Pulmonary artery endothelial cell (primary cell): ENCODE results near the gene SNCG. TPM values are rescaled to one million over a fixed set of nuclear protein-coding genes. Genes with fewer than 3 reads are reported as not detected.

ENCODE experiments used
- DNase-seq: peaks from one replicate; pipeline ENCODE4 v3.0.0-alpha.2; 2011; ENCODE audit warnings: low read depth, low spot score
- total RNA-seq: library from RNA; depleted of rRNA; stranded (reverse); fragments of >200 nt; gene quantifications from 2 replicates; pipeline ENCODE4 v1.2.3, GENCODE V29; 2014

Gene SNCG
- total RNA-seq, 1 donor from 2014 or later = 45.0 TPM

DNA sequence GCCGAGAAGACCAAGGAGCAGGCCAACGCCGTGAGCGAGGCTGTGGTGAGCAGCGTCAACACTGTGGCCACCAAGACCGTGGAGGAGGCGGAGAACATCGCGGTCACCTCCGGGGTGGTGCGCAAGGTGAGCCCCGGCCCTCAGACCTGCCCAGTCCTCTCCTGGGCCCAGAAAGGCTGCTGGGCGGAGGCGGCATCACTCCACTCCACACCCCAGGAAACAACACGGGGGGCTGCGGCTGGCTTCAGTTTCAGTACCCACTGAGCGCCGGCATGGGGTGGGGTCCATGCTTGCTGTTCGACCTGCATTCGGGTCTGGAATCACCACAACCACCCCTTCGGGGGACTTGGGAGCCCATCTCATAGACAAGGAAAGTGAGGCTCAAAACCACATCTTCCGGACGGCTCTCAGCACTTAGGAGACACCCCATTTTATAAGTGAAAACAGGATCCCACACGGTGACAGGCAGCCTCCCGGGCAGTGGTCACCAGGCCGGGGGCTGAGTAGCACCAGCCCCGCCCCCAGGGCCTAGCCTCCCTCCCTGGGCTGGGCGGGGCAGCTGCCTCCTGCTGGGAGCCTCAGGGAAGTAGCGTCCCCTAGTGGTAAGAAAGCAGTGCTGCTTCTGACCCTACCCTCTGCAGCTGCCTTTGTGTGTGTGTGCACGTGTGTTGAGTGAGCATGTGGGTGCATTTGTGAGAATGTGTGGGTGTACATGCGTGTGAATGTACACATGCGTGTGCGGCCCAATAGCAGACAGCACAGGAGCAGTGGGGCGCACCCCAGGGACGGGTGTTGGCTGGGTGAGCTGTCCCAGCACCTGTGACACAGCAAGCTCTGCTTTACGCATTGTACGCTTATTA, 1.8 kb downstream of the SNCG start:
- DNase-seq = peak; percentile 72

GRCh38 chr10:86960863-86961434, 2.5 kb downstream of the SNCG start:
- no peak for DNase-seq

- no peak for DNase-seq
Observed at GRCh38 chr10:86961481-86962091, 3.2 kb downstream of the SNCG start.

DNA sequence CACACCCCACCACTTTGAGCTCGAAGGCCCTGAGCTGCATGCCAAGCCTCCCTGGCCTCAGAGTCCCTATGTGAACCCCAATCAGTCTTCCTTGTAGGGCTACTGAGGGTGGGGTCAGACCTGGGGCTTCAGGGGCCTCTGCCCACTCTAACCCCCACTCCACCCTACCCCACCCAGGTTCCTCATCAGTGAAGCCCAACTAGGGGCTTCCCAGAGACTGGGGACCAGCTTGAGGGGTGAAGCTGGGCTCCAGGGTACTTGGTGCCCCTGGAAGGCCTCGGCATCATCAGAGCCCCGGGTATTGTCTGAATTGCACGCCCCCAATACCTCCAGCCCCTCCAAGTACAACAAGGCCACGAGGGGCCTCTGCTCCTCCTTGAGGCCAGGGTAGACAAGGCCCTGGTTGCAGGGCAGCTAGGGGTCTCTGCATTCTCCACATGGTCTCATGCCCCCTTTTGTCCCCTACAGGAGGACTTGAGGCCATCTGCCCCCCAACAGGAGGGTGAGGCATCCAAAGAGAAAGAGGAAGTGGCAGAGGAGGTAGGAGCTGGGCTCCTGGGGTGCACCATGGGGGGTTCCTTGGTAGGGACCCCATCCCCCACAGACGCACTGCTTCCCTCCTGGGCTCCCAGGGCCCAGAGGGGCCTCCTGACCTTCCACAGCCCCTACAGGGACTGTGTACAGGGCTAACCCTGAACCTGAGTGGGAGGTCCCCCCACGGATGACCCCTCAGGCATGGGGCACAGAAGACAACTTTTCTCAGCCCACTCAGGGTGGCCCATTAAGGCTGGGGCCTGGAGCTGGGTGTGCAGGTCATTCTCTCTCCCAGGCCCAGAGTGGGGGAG, 4.0 kb downstream of the SNCG start:
- no peak for DNase-seq

DNA sequence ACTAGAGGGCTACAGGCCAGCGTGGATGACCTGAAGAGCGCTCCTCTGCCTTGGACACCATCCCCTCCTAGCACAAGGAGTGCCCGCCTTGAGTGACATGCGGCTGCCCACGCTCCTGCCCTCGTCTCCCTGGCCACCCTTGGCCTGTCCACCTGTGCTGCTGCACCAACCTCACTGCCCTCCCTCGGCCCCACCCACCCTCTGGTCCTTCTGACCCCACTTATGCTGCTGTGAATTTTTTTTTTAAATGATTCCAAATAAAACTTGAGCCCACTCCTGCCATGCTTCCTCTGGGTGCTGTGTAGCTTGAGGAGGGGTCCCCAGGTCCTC, 4.5 kb downstream of the SNCG start:
- no peak for DNase-seq

DNA sequence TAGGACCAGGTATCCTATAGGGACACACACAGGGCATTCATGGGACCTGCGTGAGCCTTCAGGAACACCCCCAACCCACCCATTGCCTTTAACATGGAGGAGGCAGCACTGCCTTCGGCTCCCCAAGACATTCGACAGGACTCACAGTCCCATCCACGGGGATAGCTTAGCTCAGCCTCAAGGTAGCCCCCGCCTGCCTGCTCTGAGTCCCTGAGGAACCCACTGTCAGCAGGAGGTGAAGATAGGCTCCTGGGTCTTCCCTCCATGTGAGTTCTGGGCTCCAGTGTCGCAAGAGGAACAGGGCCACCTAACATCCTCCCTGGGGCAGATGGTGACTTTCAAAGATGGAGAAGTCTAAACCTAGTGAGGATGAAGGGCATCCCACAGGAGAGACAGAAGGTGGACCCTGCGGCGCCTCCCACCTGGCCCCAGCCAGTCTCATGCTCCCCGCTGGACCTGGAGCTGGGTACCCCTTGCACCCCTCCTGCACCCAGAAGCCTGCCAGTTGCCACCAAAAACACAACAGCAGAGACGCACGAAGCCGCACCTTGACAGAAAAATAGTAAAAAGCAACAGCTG, 5.0 kb downstream of the SNCG start:
- DNase-seq = no peak

- no peak for DNase-seq
Observed at GRCh38 chr10:86964061-86964846, 5.9 kb downstream of the SNCG start.

DNA sequence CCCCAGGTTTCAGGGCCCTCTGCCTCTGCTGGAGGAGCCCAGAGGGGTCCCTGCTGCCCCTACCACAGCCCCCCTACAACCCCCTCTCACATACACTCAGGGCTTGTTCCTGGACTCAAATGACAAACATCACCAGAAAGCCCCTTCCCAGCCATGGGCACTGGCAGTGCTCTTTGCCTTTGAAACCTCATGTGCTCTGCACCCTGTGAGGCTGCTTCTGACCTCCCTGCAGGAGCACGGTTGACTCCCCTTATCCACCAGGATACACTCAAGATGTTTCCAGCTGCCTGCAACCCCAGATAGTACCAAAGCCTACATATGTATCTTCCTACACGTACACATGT, 6.4 kb downstream of the SNCG start:
- DNase-seq = no peak

- DNase-seq = no peak
Observed at GRCh38 chr10:86965986-86966654, 7.7 kb downstream of the SNCG start.

GRCh38 chr10:86967481-86967941, 9.1 kb downstream of the SNCG start:
- no peak for DNase-seq

DNA sequence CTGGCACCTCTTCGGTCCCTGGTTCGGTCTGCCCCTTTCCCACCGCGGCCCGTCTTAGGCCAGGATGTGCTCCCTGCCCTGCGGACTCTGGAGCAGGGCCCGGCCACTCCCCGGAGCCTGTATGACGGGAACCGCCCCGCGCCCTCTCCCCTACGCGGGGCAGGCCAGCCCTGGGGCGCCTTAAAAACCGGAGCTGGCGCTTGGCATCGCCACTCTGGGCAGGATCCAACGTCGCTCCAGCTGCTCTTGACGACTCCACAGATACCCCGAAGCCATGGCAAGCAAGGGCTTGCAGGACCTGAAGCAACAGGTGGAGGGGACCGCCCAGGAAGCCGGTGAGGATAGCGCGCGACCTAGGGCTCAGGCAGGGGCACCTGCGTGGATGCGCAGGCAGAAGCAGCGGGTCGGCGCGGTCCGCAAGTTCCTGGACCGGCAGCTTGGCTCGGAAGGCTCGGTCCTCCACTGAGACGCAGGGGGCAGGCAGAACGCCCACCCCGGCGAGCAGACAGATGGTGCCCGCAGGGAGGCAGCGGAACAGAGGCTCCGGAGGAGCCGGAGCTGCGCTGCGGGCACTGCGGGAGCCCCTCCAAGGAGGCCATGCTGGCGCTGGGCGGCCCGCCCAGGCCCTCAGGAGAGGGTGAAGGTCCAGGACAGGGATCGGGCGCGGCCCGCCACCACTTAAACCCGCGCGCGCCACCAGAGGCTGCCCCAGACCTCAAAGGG, 10.0 kb downstream of the SNCG start, which contains the start of gene ADIRF:
Gene ADIRF (plus strand): TSS at position 212 of the 723 bp plus-strand sequence. CDS start 63 bp downstream, at position 275.
- no peak for DNase-seq

- DNase-seq = no peak
Observed at GRCh38 chr10:86968994-86969355, 10.6 kb downstream of the SNCG start.

- no peak for DNase-seq
Observed at GRCh38 chr10:86969421-86970041, 11.1 kb downstream of the SNCG start.

GRCh38 chr10:86970162-86970981, 12.0 kb downstream of the SNCG start:
- DNase-seq = no peak

- DNase-seq = no peak
Observed at GRCh38 chr10:86970982-86971231, 12.5 kb downstream of the SNCG start.

DNA sequence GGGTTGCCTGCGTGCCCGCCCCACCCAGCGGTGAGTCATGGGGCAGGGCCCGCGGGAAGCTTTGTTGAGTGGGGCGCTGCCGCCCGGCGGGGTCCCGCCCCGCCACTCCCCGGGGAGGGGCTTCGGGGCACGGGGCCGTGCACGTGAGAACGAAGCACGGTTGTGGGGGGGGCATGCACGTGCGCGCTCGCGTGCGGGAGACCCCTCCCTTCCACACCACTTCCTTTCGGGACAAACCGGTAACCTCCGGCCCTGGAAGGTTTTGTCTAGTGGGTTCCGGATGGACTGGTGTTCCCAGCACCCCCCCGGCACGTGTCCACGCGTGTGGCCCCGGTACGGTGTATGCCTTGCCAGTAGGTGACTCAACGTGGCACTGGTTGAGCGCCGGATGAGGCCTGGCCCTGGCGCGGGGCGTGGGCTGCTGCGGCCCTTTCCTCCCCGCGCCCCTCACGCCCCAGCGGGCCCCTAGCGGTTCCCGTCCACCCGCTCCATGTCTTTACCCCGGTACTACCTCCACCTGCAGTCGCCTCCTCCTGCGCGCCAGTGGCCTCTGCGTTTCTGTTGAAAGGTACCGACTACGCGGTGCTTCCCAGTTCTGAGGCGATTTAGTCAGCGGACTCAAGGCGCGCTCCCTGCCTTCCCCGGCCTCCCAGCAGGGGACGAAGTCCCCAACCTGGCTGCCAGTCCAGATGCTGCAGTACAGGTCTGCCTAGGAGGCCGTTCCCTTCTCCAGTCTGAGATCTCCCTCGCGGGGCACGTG, 13.0 kb downstream of the SNCG start:
- DNase-seq = no peak

DNA sequence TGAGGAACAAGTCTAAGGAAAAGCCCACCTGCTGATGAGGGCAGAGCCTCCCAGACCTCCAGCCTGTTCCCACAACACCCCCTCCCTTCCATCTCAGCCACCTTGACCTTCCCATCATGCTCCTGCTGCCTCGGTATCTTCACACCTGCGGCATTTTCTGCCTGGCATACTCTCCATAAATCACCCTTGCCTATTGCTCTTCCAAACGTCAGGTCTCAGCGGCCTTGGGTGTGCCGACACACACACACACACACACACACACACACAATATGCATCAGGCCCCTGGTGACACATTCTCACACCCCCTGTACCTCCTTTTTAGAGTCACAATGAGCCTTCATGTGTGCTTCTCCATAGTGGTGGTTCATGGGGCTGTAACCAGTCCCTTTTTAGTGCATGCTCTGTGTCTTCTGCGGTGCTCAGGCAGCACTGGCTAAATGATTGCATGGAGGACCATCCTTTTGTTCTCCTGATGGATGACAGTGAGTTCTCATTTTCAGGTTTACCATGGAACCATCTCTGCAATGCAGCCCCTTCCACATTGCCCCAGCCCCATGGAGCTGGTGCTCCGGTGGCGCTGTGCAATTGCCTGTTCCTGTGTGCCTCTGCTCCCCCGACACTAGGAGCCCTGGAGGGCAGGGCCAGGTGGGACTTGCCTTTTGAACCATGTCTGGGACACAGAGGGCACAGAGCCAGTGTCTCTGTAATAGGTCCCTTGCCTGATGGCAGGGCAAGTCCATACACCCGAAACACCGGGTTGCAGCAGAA, 14.4 kb downstream of the SNCG start:
- DNase-seq = no peak
